Osteoblast (primary cell): ENCODE measurements around the gene LEPROT. TPM values are rescaled to one million over a fixed set of nuclear protein-coding genes. Genes with fewer than 3 reads are reported as not detected.

Experiments
- DNase-seq: peaks from one replicate; pipeline ENCODE4 v3.0.0; 2011; ENCODE audit warnings: low spot score, mixed read lengths; ENCODE audit not compliant: insufficient read length; ENCODE audit errors: missing footprints
- H2AFZ ChIP-seq: 2 replicates; pipeline ENCODE4 v1.6.0; 2011; ENCODE audit warnings: mild to moderate bottlenecking, low read length
- H3K27ac ChIP-seq: 2 replicates; pipeline ENCODE4 v1.5.1; 2011; ENCODE audit warnings: mild to moderate bottlenecking, low read depth, low read length, moderate library complexity
- H3K27me3 ChIP-seq: 2 replicates; pipeline ENCODE4 v1.6.0; 2012; ENCODE audit warnings: mild to moderate bottlenecking, control low read depth, inconsistent platforms, low read length, moderate library complexity; ENCODE audit not compliant: insufficient read depth
- H3K36me3 ChIP-seq: 2 replicates; pipeline ENCODE4 v1.5.1; 2011; ENCODE audit warnings: mild to moderate bottlenecking, low read length, control low read depth, moderate library complexity; ENCODE audit not compliant: insufficient read depth
- H3K4me1 ChIP-seq: 2 replicates; pipeline ENCODE4 v1.5.1; 2011; ENCODE audit warnings: mild to moderate bottlenecking, low read length, control low read depth, moderate library complexity; ENCODE audit not compliant: insufficient read depth
- H3K4me2 ChIP-seq: 2 replicates; pipeline ENCODE4 v1.6.0; 2011; ENCODE audit warnings: mild to moderate bottlenecking, low read length; ENCODE audit not compliant: insufficient read depth
- H3K4me3 ChIP-seq: fragments of 200-600 bp; sonication (generic); 3 replicates; pipeline ENCODE4 v1.5.1; 2012; ENCODE audit warnings: mild to moderate bottlenecking, low read length, inconsistent platforms; ENCODE audit not compliant: insufficient read depth
- H3K79me2 ChIP-seq: 2 replicates; pipeline ENCODE4 v1.6.0; 2012; ENCODE audit warnings: mild to moderate bottlenecking, low read length, control low read depth, inconsistent platforms; ENCODE audit not compliant: insufficient read depth
- H3K9me3 ChIP-seq: 2 replicates; pipeline ENCODE4 v1.5.1; 2011; ENCODE audit warnings: low read depth, low read length, control low read depth
- H4K20me1 ChIP-seq: 2 replicates; pipeline ENCODE4 v1.6.0; 2012; ENCODE audit warnings: mild to moderate bottlenecking, low read length, control low read depth; ENCODE audit not compliant: insufficient read depth
- total RNA-seq: library from RNA; depleted of rRNA; stranded (reverse); fragments of >200 nt; gene quantifications from 2 replicates; pipeline ENCODE4 v1.2.3, GENCODE V29; 2012
- TF ChIP-seq, protein P1 (sequence below): IDR thresholded peaks from 2 replicates; pipeline ENCODE4 v1.5.1; 2011; ENCODE audit warnings: mild to moderate bottlenecking, low read depth, low read length, moderate library complexity; ENCODE audit errors: extremely low read depth

LEPROT gene
- total RNA-seq, 1 donor, result 87.9 TPM

DNA sequence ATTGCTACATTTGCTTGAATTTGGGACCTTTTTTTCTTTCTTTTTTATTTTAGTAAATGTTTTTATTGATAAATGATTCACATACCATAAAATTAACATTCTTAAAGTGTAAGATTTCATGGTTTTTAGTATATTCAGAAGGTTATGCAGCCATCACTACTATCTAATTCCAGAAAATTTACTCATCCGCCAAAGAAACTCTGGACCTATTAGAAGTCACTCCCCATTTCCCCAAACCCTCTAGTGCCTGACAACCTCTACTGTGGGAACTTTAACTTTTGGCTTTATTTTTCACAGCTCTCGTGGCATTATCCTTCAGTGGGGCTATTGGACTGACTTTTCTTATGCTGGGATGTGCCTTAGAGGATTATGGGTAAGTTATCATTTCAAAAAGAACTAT is 4.5 kb downstream of the LEPROT start:
- Histone ChIP-seq H3K27me3 (no peaks in the 10 kb centered on the region), H3K79me2 (peaks cover 71% of the 10 kb centered on the region), H4K20me1 (no peaks in the 10 kb centered on the region), H3K4me2 (peak overlapping the region; percentile 87), H3K9me3 (no peaks in the 10 kb centered on the region), H3K4me1 (peaks cover 61% of the 10 kb centered on the region), H3K27ac (peak overlapping the region; percentile 93), H2AFZ (no peak overlapping the region), H3K4me3 (no peak overlapping the region), H3K36me3 (peaks cover 37% of the 10 kb centered on the region)
- TF ChIP-seq, protein P1, sequence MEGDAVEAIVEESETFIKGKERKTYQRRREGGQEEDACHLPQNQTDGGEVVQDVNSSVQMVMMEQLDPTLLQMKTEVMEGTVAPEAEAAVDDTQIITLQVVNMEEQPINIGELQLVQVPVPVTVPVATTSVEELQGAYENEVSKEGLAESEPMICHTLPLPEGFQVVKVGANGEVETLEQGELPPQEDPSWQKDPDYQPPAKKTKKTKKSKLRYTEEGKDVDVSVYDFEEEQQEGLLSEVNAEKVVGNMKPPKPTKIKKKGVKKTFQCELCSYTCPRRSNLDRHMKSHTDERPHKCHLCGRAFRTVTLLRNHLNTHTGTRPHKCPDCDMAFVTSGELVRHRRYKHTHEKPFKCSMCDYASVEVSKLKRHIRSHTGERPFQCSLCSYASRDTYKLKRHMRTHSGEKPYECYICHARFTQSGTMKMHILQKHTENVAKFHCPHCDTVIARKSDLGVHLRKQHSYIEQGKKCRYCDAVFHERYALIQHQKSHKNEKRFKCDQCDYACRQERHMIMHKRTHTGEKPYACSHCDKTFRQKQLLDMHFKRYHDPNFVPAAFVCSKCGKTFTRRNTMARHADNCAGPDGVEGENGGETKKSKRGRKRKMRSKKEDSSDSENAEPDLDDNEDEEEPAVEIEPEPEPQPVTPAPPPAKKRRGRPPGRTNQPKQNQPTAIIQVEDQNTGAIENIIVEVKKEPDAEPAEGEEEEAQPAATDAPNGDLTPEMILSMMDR, result no peak
- no peak for DNase-seq

DNA sequence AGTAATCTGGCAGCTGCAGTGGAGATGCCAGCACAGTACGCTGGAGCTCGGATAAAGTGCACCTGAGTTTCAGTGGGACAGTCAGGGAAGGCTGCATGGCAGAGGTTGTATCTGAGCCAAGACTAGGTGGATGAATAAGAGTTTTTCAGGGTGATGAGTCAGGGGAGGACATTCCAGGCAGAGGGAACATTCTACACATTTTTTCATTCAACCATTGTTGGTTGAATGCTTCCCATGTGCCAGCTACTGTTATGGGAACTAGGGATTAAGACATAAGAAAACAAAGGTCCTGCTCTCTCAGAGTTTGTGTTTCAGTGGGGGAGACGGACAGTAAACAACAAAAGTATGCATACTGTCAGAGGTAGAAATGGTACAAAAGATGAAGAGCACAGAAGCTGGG is 5.2 kb downstream of the LEPROT start:
- Histone ChIP-seq H3K4me2 (peak overlapping the region; percentile 40), H3K4me3 (peak overlapping the region; percentile 6), H4K20me1 (no peaks in the 10 kb centered on the region), H3K27ac (peak overlapping the region; percentile 93), H3K36me3 (peaks cover 43% of the 10 kb centered on the region), H3K4me1 (peaks cover 68% of the 10 kb centered on the region), H3K27me3 (no peaks in the 10 kb centered on the region), H3K9me3 (no peaks in the 10 kb centered on the region), H3K79me2 (peaks cover 74% of the 10 kb centered on the region), H2AFZ (no peak overlapping the region)
- peak; percentile 27 for DNase-seq
- TF ChIP-seq, protein P1, result no peak

DNA sequence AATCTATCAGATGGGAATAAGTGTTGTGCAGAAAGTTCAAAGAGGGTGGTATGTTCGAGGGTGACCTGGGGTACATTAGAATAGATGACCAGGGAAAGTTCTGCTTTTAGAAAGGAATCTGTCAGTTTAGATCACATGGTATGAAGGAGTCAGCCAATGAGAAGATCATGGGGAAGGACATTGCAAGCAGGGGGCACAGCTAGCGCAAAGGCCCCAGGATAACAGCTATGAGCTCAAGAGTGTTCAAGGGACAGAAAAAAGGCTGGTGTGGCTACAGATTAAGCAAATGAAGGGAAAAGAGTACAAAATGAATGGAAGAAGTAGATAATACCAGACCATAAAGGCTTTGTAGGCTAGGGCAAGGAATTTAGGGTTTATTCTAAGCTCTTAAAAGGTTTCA is 8.6 kb downstream of the LEPROT start:
- H2AFZ ChIP-seq, result no peak overlapping the region
- no peaks in the 10 kb centered on the region for H3K9me3 ChIP-seq
- peaks cover 70% of the 10 kb centered on the region for H3K79me2 ChIP-seq
- H4K20me1 ChIP-seq, result no peaks in the 10 kb centered on the region
- H3K4me3 ChIP-seq, result no peak overlapping the region
- H3K4me2 ChIP-seq, result no peak overlapping the region
- no peaks in the 10 kb centered on the region for H3K27me3 ChIP-seq
- H3K27ac ChIP-seq, result peak overlapping the region; percentile 97
- peaks cover 52% of the 10 kb centered on the region for H3K4me1 ChIP-seq
- peaks cover 66% of the 10 kb centered on the region for H3K36me3 ChIP-seq
- peak; percentile 14 for DNase-seq
- TF ChIP-seq, protein P1, result no peak

DNA sequence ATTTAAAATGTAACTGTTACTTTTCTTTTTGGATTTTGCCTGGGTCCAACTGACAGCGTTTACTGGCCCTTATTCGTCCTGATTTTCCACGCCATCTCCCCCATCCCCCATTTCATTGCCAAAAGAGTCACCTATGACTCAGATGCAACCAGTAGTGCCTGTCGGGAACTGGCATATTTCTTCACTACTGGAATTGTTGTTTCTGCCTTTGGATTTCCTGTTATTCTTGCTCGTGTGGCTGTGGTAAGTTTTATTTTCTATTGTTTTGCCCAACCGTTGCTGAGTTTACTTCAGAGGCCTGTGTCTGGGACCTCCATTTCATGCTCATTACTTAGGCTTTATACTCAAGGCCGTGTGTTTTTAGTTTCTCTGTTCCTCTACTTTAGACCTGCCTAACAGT is 9.3 kb downstream of the LEPROT start:
- Histone ChIP-seq H3K4me2 (peak overlapping the region; percentile 76), H3K4me3 (peak overlapping the region; percentile 45), H3K27me3 (no peaks in the 10 kb centered on the region), H2AFZ (peak overlapping the region; percentile 25), H3K4me1 (peaks cover 44% of the 10 kb centered on the region), H3K79me2 (peaks cover 71% of the 10 kb centered on the region), H4K20me1 (no peaks in the 10 kb centered on the region), H3K27ac (peak overlapping the region; percentile 97), H3K36me3 (peaks cover 71% of the 10 kb centered on the region), H3K9me3 (no peaks in the 10 kb centered on the region)
- TF ChIP-seq, protein P1, result no peak
- peak; percentile 84 for DNase-seq
